GM18526 (cell line): ENCODE results near the gene SH3YL1.
A peak's percentile ranks its signal among the peaks of the same experiment; 100 is the strongest.

Experiments used
- POLR2A ChIP-seq: IDR thresholded peaks from 3 replicates; pipeline ENCODE4 v1.6.1; 2011; ENCODE audit not compliant: insufficient read length; ENCODE audit errors: extremely low read depth

SH3YL1 gene

DNA sequence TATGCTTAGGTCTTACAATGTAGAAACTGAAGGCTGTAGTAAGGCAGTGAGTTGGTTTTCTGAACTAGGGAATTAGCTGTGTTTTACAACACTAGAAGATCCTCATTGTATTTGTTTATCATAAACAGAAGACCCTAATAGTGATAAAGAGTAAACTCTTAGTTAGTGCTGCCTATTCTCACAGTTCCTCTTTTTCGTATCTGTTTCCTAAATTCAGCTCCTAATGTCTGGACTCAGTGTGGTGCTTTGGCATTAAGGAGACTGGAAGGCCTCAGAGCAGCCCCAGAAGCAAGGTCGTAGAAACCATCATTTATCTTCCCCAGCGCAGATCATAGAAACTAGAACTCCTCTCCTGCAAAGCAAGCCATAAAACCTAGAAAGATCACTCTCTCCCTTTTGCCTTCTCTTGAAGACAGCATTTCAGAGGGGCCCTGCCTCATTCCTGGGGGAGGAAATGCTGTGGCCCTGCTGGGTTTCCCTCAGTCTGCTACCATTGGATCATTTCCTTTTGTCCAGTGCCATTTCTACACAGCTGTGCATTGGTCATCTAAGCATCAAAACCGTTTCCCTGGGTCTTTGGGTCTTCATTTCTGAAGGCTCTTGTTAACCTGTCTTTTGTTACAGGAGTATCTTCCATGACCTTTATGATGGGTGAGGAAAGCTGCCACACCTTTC lies 5.7 kb upstream of the SH3YL1 start:
- no peak for TF ChIP-seq POLR2A

GRCh38 chr2:268323-268722 lies 4.5 kb upstream of the SH3YL1 start:
- TF ChIP-seq POLR2A, result no peak

- peak; percentile 95 for TF ChIP-seq POLR2A
These were observed 949 bp upstream of the SH3YL1 start, which contains the start of gene ACP1 for GRCh38 chr2:264493-265468. Gene ACP1, plus strand, starts transcription at chr2:264947. Its CDS starts 18 bp downstream, at chr2:264965.

- TF ChIP-seq POLR2A, result no peak
These were observed 652 bp downstream of the SH3YL1 start for GRCh38 chr2:263022-263738.

- no peak for TF ChIP-seq POLR2A
These were observed 1.7 kb downstream of the SH3YL1 start for GRCh38 chr2:262117-262516.

DNA sequence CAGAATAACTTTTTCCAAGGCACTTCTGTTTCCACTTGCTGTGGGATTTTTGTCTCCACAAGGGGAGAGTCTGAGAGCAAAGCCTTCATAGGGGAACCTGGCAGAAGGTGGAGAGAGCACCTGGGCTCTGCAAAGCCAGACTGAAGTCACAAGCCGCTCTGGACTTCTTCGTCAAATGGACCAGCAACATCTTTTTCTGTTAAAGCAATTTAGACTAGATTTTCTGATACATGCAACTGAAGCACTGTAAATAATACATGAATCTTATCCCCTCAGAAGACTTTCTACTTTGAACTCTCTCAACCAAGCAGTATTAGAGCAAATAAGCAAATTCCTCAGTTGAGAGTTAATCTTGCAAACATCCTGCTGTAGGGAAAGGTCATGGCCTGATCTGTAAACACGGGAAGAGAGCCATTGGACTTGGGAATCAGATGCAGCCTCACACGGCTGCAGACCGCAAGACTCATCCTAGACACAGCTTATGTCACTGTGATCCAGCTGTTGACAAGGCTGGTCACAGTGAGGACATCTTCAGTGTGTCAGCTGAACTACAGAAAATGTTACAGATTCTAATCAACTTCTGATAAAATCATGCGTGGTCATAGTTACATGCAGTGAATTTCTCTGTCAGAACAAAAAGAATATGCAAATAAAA lies 3.2 kb downstream of the SH3YL1 start:
- TF ChIP-seq POLR2A, result no peak

DNA sequence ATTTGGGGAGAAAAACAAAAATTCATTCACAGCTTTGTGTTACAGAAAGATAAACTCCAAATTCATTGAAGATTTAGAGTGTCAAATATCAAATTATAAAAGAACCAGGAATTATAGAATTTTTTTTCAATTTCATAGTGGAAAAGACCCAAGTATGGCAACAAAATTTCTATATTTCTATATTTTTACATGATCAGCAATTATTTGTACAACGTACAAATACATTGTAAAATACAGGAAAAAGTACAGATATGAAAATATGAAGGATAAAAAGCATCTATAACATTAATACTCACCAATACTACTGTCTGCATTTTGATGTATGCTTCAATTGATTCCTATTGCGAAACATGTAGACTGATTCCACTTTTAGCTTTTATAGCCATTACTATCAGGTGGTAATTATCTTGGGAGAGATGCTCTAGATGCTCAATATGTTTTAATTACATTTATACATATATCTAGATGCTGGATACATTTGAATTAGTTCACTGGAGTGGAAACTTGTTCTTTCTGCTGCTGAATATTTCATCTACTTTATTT lies 4.0 kb downstream of the SH3YL1 start:
- no peak for TF ChIP-seq POLR2A

GRCh38 chr2:258933-259332 lies 4.9 kb downstream of the SH3YL1 start:
- no peak for TF ChIP-seq POLR2A

GRCh38 chr2:257842-258241 lies 6.0 kb downstream of the SH3YL1 start:
- no peak for TF ChIP-seq POLR2A

- no peak for TF ChIP-seq POLR2A
These were observed 6.4 kb downstream of the SH3YL1 start for GRCh38 chr2:257429-257828.

DNA sequence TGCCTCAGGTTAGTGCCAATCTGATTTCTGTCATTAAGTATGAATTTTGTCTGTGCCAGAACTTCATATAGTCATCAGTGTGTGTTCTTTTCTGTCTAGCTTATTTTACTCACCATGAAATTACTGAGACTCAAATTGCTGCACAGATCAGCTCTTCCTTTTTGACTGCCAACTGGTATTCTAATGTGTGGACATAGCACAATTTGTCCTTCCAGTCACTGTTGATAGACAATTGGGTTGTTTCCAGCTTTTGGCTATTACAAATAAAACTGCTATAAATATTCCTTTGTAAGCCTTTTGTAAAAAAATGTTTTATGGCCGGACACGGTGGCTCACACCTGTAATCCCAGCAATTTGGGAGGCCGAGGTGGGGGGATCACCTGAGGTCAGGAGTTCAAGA lies 7.7 kb downstream of the SH3YL1 start:
- no peak for TF ChIP-seq POLR2A

GRCh38 chr2:255195-255594 lies 8.6 kb downstream of the SH3YL1 start:
- TF ChIP-seq POLR2A, result no peak

- TF ChIP-seq POLR2A, result no peak
These were observed 9.6 kb downstream of the SH3YL1 start for GRCh38 chr2:254241-254640.

DNA sequence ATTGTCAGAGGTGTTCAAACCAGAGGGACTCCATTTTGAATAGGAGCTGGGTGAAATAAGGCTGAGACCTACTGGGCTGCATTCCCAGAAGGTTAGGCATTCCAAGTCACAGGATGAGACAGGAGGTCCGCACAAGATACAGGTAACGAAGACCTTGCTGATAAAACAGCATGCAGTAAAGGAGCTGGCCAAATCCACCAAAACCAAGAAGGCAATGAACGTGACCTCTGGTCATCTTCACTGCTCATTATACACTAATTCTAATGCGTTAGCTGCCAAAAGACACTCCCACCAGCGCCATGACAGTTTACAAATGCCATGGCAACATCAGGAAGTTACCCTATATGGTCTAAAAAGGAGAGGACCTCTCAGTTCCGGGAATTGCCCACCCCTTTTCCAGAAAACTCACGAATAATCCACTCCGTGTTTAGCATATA lies 10.6 kb downstream of the SH3YL1 start:
- no peak for TF ChIP-seq POLR2A
